ES-I3 (cell line): Measurements from ENCODE around the gene CCDC91.

ENCODE experiments used
- H3K36me3 ChIP-seq: 2 replicates; pipeline ENCODE4 v1.6.1; 2013; ENCODE audit warnings: mild to moderate bottlenecking, low read length, control low read depth, moderate library complexity; ENCODE audit not compliant: insufficient read depth
- H3K4me1 ChIP-seq: 2 replicates; pipeline ENCODE4 v1.6.1; 2013; ENCODE audit warnings: mild to moderate bottlenecking, control low read depth, low read length; ENCODE audit not compliant: insufficient read depth
- H3K9ac ChIP-seq: 2 replicates; pipeline ENCODE4 v1.6.1; 2013; ENCODE audit warnings: low read depth, mild to moderate bottlenecking, low read length, moderate library complexity
- H3K9me3 ChIP-seq: 2 replicates; pipeline ENCODE4 v1.6.1; 2013; ENCODE audit warnings: mild to moderate bottlenecking, low read length, moderate library complexity; ENCODE audit not compliant: control insufficient read depth, insufficient read depth

CCDC91 gene

DNA sequence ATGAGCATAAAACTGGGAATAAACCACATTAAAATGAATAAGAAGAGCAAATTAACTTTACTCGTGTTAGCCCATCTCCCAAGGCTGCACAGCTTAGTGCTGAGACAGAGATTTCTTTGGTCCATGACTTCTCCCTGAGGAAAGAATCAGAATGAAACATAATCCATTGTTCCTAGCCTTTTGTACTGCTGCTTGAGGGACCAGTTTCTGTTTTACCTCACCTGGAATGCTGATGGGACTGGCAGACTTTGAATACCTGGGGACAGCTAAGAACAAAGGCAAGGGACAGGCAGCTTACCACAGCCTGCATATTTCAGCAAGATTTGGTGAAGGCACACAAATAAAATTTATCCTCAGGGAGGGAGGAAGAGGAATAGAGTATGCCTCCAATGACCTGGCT lies 401.6 kb downstream of the CCDC91 start:
- Histone ChIP-seq H3K4me1 (no peaks in the 10 kb centered on the region), H3K9ac (no peak overlapping the region), H3K36me3 (no peaks in the 10 kb centered on the region), H3K9me3 (peaks cover 2% of the 10 kb centered on the region; the same call in 1 of the 2 replicates)
